ENCODE results near the gene CATSPER1. TPM values are rescaled to one million over a fixed set of nuclear protein-coding genes. Genes with fewer than 3 reads are reported as not detected.

CATSPER1 gene
- total and polyA plus RNA-seq, 2 of the 13 experiments (the other 11 are each of a cell fraction or from before 2014, with no cell fraction given): 0.17 TPM; not detected in 1

DNA sequence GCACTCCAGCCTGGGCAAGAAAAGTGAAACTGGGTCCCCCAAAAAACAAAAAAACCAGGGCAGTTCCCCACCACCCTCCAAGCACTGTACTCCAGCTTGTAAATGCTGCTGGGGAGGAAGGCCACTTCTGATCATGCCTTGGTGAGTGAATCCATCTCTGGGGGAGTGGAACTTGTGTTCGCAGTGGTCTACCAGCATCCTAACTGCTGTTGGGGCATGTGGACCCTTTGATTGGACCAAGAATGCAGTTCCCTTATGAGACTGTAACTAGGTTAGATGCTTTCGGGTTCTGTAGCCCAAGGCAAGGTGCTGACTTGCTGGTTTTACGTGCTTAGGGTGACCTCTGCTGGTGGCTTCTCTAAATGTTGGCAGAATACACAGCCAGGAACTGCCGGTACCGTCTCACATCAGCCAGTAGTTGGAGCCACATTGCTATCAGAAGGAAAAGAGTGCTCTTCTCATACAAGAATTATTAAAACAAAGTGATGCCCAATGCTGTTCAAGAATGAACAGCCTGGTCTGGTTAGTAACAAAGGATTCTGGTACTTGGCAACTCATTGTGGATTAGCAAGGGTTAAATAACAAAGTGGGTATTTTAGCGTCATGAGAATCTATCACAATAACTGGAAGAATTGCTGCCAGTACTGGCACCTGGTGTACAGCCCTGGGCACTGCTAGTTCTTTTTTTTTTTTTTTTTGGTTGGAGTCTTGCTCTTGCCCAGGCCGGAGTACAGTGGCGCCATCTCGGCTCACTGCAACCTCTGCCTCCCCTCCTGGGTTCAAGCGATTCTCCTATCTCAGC lies 37.3 kb downstream of the CATSPER1 start (continued):
- TF ChIP-seq ZNF792 (CRISPR knock-in tag; IDR thresholded peaks at IDR 0.05) (no peak), THAP11 (CRISPR knock-in tag; IDR thresholded peaks at IDR 0.05) (peak; percentile 70), ZFP91 (CRISPR knock-in tag; IDR thresholded peaks at IDR 0.05; ENCODE audit: borderline replicate concordance) (no peak), NCOA2 (CRISPR knock-in tag; IDR thresholded peaks at IDR 0.05) (no peak), MYC (CRISPR knock-in tag; IDR thresholded peaks at IDR 0.05; ENCODE audit: borderline replicate concordance) (no peak), TRIM24 (CRISPR knock-in tag; IDR thresholded peaks at IDR 0.05) (no peak), TGIF2 (CRISPR knock-in tag; IDR thresholded peaks at IDR 0.05) (no peak), EP300 (IDR thresholded peaks at IDR 0.05; ENCODE audit: low read depth in 2 of 2, low read length in 2 of 2) (no peak), EP300 (CRISPR knock-in tag; IDR thresholded peaks at IDR 0.05; ENCODE audit: borderline replicate concordance) (no peak), POGK (CRISPR knock-in tag; conservative IDR thresholded peaks at IDR 0.05) (peak; percentile 37; the same call in 1 of the 2 replicates), KDM5B (CRISPR knock-in tag; IDR thresholded peaks at IDR 0.05; ENCODE audit: borderline replicate concordance) (no peak), ZNF761 (CRISPR knock-in tag; conservative IDR thresholded peaks at IDR 0.05) (no peak), MZF1 (CRISPR knock-in tag; IDR thresholded peaks at IDR 0.05; ENCODE audit: borderline replicate concordance) (no peak), CREB1 (IDR thresholded peaks at IDR 0.05) (no peak), CREB1 (CRISPR knock-in tag; IDR thresholded peaks at IDR 0.05) (peak; percentile 17; the same call in 1 of the 2 replicates), NFYC (CRISPR knock-in tag; IDR thresholded peaks at IDR 0.05) (no peak), ZFP62 (CRISPR knock-in tag; IDR thresholded peaks at IDR 0.05) (no peak), ZKSCAN8 (CRISPR knock-in tag; IDR thresholded peaks at IDR 0.05; ENCODE audit: borderline replicate concordance) (peak; percentile 19; the same call in 1 of the 2 replicates), SKIL (CRISPR knock-in tag; IDR thresholded peaks at IDR 0.05; ENCODE audit: borderline replicate concordance) (no peak), TBX2 (CRISPR knock-in tag; IDR thresholded peaks at IDR 0.05; ENCODE audit: borderline replicate concordance) (peak; percentile 34; the same call in 1 of the 2 replicates), RAD21 (CRISPR knock-in tag; IDR thresholded peaks at IDR 0.05) (peak; percentile 93)
- TF ChIP-seq, protein P1, sequence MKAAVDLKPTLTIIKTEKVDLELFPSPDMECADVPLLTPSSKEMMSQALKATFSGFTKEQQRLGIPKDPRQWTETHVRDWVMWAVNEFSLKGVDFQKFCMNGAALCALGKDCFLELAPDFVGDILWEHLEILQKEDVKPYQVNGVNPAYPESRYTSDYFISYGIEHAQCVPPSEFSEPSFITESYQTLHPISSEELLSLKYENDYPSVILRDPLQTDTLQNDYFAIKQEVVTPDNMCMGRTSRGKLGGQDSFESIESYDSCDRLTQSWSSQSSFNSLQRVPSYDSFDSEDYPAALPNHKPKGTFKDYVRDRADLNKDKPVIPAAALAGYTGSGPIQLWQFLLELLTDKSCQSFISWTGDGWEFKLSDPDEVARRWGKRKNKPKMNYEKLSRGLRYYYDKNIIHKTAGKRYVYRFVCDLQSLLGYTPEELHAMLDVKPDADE (CRISPR knock-in tag; IDR thresholded peaks at IDR 0.05): no peak
- TF ChIP-seq, protein P2, sequence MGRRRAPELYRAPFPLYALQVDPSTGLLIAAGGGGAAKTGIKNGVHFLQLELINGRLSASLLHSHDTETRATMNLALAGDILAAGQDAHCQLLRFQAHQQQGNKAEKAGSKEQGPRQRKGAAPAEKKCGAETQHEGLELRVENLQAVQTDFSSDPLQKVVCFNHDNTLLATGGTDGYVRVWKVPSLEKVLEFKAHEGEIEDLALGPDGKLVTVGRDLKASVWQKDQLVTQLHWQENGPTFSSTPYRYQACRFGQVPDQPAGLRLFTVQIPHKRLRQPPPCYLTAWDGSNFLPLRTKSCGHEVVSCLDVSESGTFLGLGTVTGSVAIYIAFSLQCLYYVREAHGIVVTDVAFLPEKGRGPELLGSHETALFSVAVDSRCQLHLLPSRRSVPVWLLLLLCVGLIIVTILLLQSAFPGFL (CRISPR knock-in tag; IDR thresholded peaks at IDR 0.05): no peak
